Loucy (cell line): Measurements from ENCODE around the gene CHST1.

Experiments
- EZH2phosphoT487 ChIP-seq: fragments of 200-600 bp; IDR thresholded peaks from 2 replicates; pipeline ENCODE4 v1.6.1; 2018; ENCODE audit warnings: antibody characterized with exemption, mild to moderate bottlenecking, moderate library complexity, borderline replicate concordance
- TF ChIP-seq, protein P1 (sequence below): fragments of 200-600 bp; sonication (generic); conservative IDR thresholded peaks from 2 replicates; pipeline ENCODE4 v1.5.1; 2014; ENCODE audit warnings: mild to moderate bottlenecking, antibody characterized with exemption, low read length

DNA sequence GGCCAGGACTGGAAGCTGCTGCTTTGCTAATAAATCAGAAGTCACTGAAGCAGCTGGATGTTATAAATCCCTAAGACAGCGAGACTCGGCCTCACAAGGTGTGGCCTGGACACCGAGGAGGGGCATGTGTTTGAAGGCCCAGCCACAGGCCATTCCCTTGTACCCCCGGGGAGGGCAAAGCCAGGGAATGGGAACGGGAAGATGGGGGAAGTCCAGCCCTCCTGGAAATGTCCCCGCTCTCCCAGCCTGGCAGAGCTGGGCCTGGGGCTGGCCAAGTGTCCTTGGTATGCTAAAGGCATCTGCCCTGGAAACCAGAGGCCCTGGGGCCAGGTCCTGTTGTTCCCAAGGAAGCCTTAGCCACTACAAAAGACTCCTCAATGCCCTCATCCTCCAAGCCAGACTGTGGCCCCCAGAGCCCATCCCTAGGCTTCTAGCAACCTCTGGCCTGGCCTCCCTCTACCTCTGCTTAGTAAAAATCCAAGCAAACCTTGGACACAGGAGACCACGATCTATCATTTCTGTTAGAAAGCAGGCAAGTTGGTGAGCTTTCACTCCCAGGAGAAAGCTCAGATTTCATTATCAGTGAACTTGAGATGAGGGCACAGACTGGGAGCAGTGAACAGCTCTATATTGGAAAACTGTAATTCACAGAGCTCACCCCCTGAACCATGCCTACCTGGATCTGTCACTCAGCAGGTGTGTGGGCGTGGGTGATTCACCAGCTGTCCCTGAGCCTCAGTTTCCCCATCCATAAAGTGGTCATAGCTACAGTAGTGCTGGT, 11.0 kb downstream of the CHST1 start:
- TF ChIP-seq, protein P1, sequence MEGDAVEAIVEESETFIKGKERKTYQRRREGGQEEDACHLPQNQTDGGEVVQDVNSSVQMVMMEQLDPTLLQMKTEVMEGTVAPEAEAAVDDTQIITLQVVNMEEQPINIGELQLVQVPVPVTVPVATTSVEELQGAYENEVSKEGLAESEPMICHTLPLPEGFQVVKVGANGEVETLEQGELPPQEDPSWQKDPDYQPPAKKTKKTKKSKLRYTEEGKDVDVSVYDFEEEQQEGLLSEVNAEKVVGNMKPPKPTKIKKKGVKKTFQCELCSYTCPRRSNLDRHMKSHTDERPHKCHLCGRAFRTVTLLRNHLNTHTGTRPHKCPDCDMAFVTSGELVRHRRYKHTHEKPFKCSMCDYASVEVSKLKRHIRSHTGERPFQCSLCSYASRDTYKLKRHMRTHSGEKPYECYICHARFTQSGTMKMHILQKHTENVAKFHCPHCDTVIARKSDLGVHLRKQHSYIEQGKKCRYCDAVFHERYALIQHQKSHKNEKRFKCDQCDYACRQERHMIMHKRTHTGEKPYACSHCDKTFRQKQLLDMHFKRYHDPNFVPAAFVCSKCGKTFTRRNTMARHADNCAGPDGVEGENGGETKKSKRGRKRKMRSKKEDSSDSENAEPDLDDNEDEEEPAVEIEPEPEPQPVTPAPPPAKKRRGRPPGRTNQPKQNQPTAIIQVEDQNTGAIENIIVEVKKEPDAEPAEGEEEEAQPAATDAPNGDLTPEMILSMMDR, result no peak
- TF ChIP-seq EZH2phosphoT487, result no peak
